NCI-H187 treated with DMSO at 0.1 percent for 48 hours (cell line): Measurements from ENCODE around the gene ZBTB7C.

ENCODE experiments used
- DNase-seq: peaks from one replicate; lab custom pipeline; 2025; lab: John Stamatoyannopoulos, UW

ZBTB7C gene

DNA sequence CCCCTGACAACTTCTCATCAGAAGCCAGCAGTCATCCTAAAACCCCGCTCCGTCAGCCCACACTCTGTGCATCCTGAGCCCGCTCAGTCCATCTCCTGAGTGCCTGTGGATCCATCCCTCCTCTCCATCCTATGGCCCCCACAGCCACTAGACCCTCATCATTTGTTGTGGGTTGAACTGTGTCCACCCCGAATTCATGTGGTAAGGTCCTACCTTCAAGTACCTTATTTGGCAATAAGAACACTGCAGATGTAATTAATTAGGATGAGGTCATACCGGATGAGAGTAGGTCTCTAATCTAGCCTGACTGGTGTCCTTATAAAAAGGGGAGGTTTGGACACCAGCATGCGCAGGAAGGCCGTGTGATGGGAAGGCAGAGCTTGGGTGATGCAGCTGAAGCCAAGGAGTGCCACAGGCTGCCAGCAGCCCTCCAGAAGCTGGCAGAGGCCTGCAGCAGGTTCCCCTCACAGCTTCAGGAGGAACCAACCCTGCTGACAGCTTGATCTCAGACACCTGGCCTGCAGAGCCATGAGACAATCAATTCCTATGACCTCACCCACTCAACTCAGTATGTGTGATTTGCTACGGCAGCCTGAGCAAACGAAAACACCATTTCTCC, 192.4 kb downstream of the ZBTB7C start:
- no peak for DNase-seq

DNA sequence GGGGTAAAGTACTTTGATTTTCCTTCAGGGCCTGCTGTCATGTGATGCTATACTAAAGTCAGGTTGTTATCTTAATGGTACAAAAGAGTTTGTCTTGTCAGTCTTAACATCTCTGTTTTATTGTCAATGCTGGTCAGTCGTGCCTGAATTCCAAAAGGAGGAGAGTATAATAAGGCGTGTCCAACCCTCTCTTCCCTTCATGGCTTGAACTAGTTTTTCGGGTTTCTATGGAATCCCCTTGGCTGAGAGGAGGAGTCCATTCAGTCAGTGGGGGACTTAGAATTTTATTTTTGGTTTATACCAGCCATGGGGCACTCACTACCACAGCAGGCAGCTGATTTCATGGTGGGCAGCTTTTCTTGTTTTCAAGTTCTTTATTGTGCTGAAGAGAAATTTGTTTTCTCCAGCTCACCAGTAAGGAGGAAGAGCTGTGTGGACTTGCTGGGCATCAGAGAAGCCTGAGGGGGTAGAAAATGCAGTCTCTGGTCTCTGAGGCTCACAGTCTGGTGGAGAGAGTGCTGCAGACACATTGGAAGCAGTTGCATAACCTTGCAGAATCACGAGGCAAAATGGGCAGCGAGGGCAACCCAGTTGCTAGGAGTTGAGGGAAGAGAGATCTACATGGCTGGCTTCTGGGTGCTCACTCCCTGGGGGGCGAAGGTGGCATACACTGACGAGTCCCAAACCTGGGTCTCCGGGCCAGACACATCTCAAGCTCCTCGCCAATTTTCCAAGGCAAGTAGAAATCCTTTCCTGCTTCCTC, 193.1 kb downstream of the ZBTB7C start:
- no peak for DNase-seq

DNA sequence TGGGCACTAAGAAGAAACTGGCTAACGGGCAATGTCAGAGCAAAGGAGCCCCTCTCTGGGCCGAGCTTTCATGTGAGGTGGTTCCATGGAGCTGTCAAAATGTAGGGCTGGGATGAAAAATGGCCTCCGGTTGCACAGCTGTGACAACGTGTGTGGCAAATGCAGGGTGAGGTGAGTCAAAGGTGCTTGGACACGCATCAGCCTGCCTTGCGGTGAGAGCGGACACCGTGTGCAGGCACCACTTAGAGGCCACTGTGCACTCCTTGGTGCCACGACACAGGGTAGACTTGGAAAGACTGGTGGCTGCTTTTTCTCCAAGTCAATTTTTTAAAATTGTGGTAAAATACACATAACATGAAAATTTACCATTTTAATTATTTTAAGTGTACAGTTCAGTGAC, 195.4 kb downstream of the ZBTB7C start:
- no peak for DNase-seq

DNA sequence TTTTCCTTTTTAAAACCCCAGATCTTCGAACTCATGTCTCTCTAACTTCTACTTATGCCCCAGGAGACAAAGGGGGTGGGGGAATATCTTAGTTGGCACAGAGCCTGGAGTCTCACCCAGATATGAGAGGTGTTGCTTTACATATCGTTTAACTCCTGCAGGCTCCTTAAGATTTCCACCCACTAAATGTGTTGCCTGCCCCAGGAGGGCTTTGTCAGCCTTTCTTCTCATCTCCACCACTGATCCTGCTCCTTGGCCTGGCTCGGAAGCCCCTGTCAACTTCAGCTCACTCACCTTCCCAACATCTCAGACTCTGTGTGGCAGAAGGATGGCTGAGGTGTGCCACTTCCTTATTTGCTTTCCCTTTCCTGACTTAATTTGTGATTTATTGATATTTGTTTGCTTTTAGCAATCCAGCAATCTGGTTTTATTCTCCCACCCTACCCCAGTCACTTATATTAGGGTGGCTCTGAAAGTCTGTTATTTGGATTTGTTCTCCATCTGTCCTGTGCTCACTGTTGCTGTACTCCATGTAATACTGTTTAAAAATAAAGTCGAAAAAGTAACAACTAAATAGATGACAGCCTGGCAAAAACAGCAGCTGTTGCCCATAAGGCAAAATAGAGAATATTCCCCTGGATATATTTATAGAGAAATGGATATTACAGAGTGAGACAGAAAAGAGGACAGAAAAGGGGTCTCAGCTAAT, 200.6 kb downstream of the ZBTB7C start:
- no peak for DNase-seq

DNA sequence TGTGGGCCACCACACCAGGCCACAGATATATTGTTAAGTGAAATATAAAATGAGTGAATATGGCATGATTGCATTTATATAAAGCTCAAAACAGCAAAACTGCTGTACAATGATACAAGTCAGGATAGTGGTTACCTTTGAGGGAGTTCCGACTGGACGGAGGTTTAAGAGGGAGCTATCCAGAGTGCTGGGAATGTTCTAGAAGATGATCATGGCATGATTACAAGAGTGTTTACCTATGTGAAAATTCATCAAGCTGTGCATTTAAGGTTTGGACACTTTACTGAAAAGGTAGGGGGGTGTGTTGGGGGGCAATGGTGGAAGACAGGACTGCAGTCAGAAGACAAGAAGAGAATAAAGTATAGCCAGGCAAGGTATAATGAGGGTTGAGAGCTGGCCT, 201.4 kb downstream of the ZBTB7C start:
- DNase-seq: no peak

DNA sequence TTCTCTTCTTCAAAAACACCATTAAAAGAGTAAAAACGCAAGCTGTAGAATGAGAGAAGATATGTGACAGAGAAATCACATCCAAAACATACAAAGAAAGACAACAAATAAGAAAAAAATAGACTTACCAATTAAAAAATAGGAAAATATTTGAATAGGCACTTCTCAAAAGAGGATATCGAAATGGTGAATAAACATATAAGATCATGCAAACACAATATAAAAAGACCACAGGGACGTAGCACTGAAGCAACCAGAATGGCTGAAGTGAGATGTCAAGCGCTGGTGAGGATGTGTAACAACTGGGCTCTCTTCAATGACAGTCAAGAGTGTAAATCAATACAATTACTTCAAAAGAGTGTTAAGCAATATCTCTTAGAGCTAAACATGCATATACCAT, 202.3 kb downstream of the ZBTB7C start:
- DNase-seq: no peak

DNA sequence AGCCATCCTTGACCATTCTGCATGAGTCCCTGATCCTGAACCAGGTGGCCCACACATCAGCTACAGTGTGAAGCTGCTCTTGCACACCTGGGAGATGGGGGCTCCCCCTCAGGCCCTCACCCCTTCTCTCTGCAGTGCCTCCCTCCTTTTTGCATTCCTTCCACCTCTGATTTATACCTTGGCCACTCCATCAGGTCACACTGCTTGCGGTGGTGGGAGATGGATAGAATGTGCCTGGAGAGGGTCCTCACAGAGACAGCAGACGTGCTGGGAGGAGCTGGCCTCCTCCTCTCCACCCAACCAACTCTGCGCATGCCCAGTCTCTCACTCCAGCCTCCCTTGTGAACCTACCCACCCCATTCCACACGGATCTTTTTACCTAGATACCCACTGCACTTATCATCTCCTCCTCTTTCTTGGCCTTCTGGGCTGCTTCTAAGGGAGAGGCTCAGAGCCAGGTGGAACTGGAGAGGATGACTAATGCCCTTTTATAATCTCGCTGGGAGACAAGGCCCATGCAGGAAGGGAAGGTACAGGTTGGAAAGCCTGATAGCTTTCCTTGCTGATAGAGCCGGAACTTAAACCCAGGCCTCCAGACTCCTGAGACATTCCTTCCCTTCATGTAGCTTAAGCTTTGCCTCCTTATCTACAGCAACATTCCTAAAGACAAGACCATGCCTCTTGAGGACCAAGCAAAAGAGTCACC, 205.1 kb downstream of the ZBTB7C start:
- DNase-seq: no peak

DNA sequence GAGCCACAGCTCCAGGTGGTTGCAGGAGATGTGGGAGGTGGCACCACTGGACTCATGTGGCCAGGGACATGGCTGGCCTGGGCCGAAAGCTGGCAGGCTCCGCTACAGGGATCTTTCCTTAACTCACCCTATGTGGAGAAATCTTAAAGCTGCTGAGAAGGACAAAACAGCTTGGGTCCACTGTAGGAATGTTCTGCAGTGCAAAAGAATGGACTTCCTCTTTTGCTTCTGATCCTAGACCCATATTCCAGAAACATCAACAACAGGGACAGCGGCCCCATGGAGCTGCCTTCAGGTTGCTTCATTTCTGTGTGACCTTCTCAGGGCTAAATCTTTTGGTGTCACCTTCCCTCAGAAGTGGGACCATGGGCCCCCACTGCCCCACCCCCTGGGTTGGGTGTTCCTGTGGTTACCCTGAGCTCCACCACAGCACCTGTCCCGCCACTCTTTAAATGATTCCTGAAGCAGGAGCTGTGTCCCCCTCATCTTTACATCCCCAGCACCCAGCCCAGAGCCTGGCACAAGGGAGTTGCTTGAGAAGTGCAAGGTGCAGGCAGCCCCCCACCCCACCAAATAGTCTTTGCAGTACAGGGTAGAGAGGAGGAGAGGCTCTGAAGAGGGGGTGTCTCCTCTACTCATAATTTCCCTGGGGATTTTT, 205.8 kb downstream of the ZBTB7C start:
- DNase-seq: no peak

DNA sequence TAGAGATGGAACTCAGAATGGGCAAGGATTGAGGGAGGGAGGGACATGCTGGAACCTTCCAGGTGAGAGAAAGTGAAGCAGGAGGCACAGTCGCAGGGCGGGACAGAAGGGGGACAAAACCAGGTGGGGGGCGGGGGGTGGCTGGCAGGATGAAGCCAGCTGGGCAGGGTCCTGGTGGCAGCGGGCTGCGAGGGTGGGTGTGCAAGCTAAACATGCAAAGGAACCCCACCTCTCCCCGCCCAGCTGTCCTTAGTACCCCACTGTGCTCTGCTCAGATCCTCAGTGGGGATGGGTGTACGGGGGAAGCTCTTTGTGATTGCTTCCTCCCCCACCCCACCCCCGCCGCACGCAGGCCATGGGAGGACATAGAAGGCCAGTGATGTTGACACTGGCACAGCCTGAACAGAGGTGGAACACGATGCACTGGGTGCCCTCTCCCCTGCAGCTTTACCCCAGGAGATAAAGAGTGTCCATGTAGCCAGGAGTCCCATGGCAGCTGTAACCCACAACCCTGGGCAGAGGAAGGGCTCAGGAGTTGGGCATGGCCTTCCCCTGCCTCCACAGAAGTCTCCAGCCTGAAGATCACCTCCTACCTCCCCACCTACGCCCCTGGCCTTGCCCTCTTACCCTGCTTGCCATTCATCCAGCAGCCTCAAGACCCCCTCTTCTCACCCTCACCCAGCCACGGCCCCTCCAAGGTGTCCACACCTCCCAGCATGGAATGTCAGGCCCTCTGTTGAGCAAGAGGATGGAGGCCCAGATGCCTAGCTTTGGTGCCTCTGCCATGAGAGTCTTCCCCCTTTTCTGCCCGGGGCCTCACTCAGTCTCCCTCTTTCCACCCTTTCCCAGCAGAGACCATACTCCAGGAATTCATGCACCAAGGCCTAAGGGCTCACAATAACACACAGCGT, 206.6 kb downstream of the ZBTB7C start:
- no peak for DNase-seq

DNA sequence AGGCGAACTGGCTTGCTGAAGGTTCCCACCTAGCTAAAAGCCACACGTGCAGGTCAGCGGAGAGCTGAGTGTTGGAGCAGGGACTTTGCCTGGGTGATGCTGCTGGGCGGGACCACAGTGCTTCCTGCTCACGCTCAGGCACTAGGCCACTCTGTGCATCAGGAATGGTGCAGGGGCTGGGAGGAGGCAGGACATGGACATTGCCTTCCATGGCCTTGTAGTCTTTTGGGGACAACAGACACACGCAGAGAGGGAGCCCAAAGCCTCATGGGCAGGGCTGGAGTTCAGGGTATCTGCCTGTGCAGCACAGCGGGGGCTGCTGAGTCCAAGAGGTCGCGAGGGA, 207.2 kb downstream of the ZBTB7C start:
- no peak for DNase-seq

DNA sequence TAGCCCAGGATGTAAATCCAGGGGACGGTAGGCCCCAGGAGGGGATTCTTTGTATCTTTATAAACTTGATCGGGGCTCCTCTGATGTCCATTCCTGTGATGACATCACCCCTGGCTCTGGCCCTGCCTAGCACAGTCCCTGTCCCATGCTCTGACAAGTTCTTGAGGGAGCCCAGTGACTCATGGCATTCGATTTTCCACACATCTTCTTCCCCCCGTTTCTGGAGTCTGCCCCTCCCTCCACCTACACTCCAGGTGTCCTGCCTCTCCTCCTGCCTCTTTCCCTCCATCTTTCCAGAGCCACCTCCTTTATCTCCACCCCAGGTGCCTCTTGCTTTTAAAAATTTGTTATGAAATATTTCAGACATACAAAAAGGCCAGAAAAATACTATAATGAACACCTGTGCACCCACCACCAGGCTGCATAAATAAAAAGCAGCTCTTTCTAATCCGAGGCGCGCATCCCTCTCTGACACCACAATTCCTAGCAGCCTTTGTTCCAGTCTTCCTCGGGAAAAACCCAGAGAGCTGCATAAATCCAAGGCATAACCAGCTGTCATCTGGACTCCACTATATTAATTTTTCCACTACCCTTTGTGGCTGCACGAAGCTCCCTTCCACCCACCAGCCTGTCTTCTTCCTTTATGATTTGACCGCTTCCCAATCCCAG, 207.7 kb downstream of the ZBTB7C start:
- no peak for DNase-seq

DNA sequence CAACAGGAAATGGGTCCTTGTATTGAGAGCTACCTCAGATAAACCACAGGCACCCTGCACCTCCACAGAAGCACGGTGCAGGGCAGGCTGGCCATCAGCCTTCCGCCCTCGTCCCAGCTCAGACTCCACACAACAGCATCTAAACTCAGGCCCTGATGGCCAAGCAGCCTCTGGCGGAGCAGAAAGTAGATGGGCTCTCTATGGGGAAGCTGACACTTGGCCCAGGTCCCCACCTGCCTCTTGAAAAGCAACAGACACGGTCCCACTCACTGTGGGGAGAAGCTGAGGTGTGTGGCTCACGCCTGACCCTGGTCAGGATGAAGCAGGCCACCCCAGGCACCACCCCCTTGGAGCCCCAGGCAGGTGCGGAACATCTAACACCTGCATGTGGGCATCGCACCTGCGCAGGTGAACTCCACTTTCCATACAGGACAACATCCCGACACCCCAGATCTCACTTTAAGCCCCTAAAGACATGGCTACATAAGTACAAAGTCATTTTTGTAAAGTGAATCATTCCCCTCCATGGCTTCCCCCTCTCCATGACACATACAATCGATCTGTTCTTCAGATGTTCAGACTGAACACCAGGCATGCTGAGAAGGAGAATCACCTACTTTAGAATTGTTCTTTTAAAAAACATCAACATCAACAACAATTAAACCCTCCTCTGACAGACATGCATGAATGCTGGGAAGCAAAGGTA, 208.4 kb downstream of the ZBTB7C start:
- DNase-seq: no peak

DNA sequence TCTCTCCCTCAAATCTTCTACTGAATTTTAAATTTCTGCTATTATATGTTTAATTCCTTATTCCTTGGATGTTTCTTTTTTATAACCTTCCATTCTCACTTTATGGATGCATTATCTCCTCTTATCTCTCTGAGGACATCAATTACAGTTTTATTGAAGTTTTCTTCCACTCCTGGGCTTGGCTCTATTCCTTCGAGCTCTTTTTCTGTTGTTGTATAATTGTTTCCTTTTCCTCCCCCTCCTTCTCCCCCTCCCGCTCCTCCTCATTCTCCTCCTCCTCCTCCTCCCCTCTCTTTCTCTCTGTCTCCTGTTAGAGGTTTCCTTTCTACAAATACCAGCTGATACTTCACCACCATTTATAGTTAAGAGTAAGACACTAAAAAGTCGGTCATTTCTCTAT, 209.8 kb downstream of the ZBTB7C start:
- DNase-seq: no peak

DNA sequence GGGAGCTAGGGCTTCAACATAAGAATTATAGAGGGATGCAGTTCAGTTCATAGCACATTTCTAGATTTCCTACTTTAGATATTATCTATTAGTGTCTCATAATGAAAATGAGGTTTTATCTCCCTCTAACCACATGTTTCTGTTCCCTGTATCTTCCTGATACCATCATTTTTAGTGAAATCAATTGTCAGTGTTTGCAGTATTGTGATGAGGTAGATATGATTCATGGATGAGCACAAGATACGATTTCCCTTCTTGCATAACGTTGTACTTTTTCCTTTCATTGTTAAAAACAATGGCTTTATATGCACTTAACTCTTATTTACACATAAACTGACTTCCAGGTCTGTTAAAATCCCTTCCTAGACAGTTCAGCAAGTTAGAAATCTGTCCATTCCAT, 211.4 kb downstream of the ZBTB7C start:
- no peak for DNase-seq

DNA sequence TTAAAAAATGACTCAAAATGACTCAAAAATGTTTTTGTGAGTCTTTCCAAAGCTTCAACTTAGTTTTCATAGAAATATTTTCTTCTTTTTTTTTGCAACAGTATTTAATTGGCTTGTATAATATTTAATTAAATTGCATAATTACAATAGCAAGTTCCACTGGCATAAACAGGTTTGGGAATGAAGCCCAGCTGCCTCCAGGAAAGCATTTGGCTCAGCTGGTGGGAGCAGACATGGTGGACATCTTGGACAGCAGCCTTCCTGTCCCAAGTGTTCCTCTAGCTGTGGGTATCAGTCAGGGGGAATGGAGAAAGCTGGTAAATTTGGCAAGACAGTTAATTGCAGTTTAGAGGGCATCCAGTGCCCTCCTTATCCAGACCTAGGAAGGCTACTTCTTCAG, 213.4 kb downstream of the ZBTB7C start:
- DNase-seq: no peak

DNA sequence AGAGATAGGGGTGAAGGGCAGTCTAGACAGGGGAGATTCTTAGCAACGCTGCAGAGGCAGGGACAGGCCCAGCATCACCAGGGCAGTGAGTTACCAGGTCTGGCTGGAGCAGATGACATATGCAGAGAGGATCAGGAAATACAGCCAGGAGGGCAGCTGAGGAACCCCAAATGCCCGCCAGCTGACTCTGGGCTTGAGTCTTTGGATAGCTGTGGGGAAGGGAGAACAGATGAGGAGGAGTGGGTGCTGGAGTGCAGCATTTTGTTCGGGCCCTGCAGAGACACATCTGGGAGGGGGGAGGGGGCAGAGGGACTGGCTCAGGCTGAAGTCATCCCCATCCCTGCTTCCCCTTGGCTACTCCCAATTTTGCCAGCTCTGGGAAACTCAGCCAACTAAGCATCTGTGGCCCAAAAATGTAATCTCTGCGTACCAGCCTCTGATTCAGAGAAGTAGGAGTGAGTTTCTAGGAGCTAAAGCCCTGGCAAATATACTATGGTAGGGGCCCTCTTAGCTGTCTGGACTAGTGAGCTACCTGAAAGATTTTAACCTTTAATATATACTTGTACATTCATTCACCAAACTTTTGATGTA, 214.5 kb downstream of the ZBTB7C start:
- DNase-seq: no peak

DNA sequence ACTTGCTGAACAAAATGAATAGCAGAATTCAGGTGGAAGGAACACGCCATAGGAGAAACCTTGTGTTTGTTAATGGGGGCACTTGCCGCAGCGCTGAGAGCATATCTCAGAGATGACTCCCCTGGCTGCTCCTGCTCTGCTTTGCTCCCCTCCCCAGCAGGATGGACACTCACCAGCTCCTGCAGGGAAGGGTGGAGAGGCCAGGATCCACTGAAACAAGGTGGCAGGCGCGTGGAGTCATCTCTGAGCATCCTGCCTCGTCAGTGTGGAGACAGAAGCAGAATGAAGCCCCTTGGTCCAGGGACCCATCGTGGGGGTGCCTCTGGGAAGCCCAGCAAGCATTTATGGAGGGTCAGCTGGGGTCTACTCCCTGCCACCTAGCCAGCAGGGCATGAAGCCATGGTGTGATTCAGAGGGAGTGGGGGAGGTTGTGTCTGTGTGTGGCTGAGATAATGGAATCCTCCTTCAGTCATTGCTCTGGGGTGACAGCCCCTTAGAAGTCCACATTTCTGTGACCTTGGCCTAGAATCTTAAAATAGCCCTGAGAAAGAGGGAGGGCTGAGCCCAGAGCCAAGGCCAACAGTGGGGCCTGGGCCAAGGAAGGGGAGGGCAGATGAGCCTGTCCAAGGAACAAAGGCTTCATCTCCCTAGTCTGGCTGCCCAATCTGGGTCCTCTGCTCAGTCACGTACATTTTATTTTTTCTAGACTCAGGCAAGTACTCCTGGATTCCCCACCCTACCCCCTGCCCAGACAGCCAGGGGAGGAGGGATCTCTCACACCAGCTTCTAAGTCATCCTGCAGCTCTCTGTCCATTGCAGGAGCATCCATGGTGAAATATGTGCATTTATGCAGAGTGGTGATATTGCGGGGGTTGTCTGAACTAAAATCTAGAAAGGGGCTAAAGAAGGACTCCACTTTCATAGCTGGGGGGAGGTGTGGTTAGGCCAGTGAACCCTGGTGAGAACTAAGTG, 215.4 kb downstream of the ZBTB7C start:
- no peak for DNase-seq

DNA sequence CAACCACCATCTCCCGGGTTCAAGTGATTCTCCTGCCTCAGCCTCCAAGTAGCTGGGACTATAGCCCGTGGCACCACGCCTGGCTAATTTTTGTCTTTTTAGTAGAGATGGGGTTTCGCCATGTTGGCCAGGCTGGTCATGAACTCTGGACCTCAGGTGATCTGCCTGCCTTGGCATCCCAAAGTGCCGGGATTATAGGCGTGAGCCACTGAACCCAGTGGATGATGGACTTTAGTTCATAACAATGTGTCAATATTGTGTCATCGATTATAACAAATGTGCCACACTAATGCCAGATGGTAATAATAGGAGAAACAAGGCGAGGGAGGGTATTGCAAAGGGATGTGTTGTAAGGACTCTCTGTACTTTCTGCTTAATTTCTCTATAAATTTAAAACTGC, 216.6 kb downstream of the ZBTB7C start:
- no peak for DNase-seq
